H7 (cell line): ENCODE data around the gene GPR32. TPM values are rescaled to one million over a fixed set of nuclear protein-coding genes. Genes with fewer than 3 reads are reported as not detected.
"Not testable (repeated sequence)": the region's sequence is repeated elsewhere in the genome, so short reads cannot be mapped to it uniquely, and the experiment has no call there.

Experiments
- DNase-seq: peaks from one replicate; pipeline ENCODE4 v3.0.0; 2012
- H3K27me3 ChIP-seq: 2 replicates; pipeline ENCODE4 v1.6.0; 2011; ENCODE audit warnings: mild to moderate bottlenecking, low read length; ENCODE audit not compliant: control insufficient read depth, insufficient read depth
- H3K36me3 ChIP-seq: replicated peaks from 2 replicates; pipeline ENCODE4 v1.5.1; 2011; ENCODE audit warnings: low read length; ENCODE audit not compliant: control insufficient read depth, insufficient read depth
- H3K4me3 ChIP-seq: 2 replicates; pipeline ENCODE4 v1.5.1; 2011; ENCODE audit warnings: low read depth, mild to moderate bottlenecking, control low read depth, low read length, moderate library complexity; ENCODE audit not compliant: insufficient read depth
- total RNA-seq: library from RNA; depleted of rRNA; stranded (reverse); fragments of >200 nt; shearing (Covaris generic); gene quantifications from 2 replicates; pipeline ENCODE4 v1.2.3, GENCODE V29; 2014

GPR32 gene
- total RNA-seq, 1 experiment from 2014 or later = not detected

- DNase-seq = no peak
- Histone ChIP-seq H3K4me3 (no peak overlapping the region), H3K36me3 (no peaks in the 10 kb centered on the region), H3K27me3 (peaks cover 41% of the 10 kb centered on the region)
These were observed 10.6 kb downstream of the GPR32 start for GRCh38 chr19:50780753-50781435.

GRCh38 chr19:50783848-50784152 lies 13.5 kb downstream of the GPR32 start:
- peaks cover 19% of the 10 kb centered on the region for H3K27me3 ChIP-seq
- not testable (repeated sequence) for DNase-seq, H3K36me3 ChIP-seq, H3K4me3 ChIP-seq

- no peak for DNase-seq
- peaks cover 11% of the 10 kb centered on the region for H3K27me3 ChIP-seq
- no peak overlapping the region for H3K4me3 ChIP-seq
These were observed 14.4 kb downstream of the GPR32 start for GRCh38 chr19:50784710-50785109.

GRCh38 chr19:50785329-50785728 lies 15.1 kb downstream of the GPR32 start:
- peaks cover 6% of the 10 kb centered on the region for H3K27me3 ChIP-seq
- no peak overlapping the region for H3K4me3 ChIP-seq
- H3K36me3 ChIP-seq = no peaks in the 10 kb centered on the region
- DNase-seq = no peak

More at GRCh38 chr19:50784710-50785109, 14.4 kb downstream of the GPR32 start:
- H3K36me3 ChIP-seq = no peaks in the 10 kb centered on the region

- DNase-seq = peak; percentile 67
- Histone ChIP-seq H3K36me3 (no peaks in the 10 kb centered on the region), H3K4me3 (no peak within 1 kb of the TSS), H3K27me3 (peaks cover 1% of the 10 kb centered on the region; the same call in 1 of the 2 replicates)
These were observed 20.1 kb downstream of the GPR32 start, which contains the start of gene ACP4 for GRCh38 chr19:50790396-50790795. ACP4 (plus strand) TSS chr19:50790415; CDS start chr19:50790415, 0 bp downstream.

GRCh38 chr19:50790922-50791467 lies 20.7 kb downstream of the GPR32 start:
- no peak overlapping the region for H3K4me3 ChIP-seq

GRCh38 chr19:50791594-50792271 lies 21.5 kb downstream of the GPR32 start:
- DNase-seq = peak; percentile 69
- H3K36me3 ChIP-seq = no peaks in the 10 kb centered on the region; the same call in 1 of the 2 replicates

More at GRCh38 chr19:50790922-50791467, 20.7 kb downstream of the GPR32 start:
- H3K27me3 ChIP-seq = peaks cover 1% of the 10 kb centered on the region; the same call in 1 of the 2 replicates
- no peaks in the 10 kb centered on the region; the same call in 1 of the 2 replicates for H3K36me3 ChIP-seq
- DNase-seq = no peak

GRCh38 chr19:50792272-50793250 lies 22.3 kb downstream of the GPR32 start:
- no peak for DNase-seq
- H3K27me3 ChIP-seq = peaks cover 1% of the 10 kb centered on the region; the same call in 1 of the 2 replicates
- H3K4me3 ChIP-seq = no peak overlapping the region
- H3K36me3 ChIP-seq = no peaks in the 10 kb centered on the region; the same call in 1 of the 2 replicates

More at GRCh38 chr19:50791594-50792271, 21.5 kb downstream of the GPR32 start:
- H3K4me3 ChIP-seq = no peak overlapping the region
- H3K27me3 ChIP-seq = peaks cover 1% of the 10 kb centered on the region; the same call in 1 of the 2 replicates

- H3K36me3 ChIP-seq = peaks cover 8% of the 10 kb centered on the region
- peaks cover 1% of the 10 kb centered on the region; the same call in 1 of the 2 replicates for H3K27me3 ChIP-seq
- H3K4me3 ChIP-seq = no peak overlapping the region
- DNase-seq = peak; percentile 62
These were observed 23.3 kb downstream of the GPR32 start for GRCh38 chr19:50793558-50794065.

- DNase-seq = no peak
- Histone ChIP-seq H3K4me3 (no peak overlapping the region), H3K27me3 (no peaks in the 10 kb centered on the region), H3K36me3 (peaks cover 14% of the 10 kb centered on the region)
These were observed 24.0 kb downstream of the GPR32 start for GRCh38 chr19:50794074-50794875.

GRCh38 chr19:50794876-50795663 lies 24.8 kb downstream of the GPR32 start:
- H3K4me3 ChIP-seq = no peak overlapping the region
- no peaks in the 10 kb centered on the region for H3K27me3 ChIP-seq
- H3K36me3 ChIP-seq = peaks cover 22% of the 10 kb centered on the region
- DNase-seq = peak; percentile 83

GRCh38 chr19:50795664-50796073 lies 25.4 kb downstream of the GPR32 start:
- Histone ChIP-seq H3K27me3 (no peaks in the 10 kb centered on the region), H3K36me3 (peaks cover 26% of the 10 kb centered on the region), H3K4me3 (no peak overlapping the region)
- DNase-seq = no peak
